H9 (cell line): Measurements from ENCODE around the gene RGS2. TPM values are rescaled to one million over a fixed set of nuclear protein-coding genes. Genes with fewer than 3 reads are reported as not detected.
A peak's percentile ranks its signal among the peaks of the same experiment; 100 is the strongest.

Source experiments
- DNase-seq: peaks from one replicate; pipeline ENCODE4 v3.0.0-alpha.2; 2017
- H2AFZ ChIP-seq: one replicate; pipeline ENCODE4 v1.6.1; 2013; ENCODE audit warnings: mild to moderate bottlenecking, low read length, control low read depth, moderate library complexity
- H2AK5ac ChIP-seq: 2 replicates; pipeline ENCODE4 v1.6.1; 2013; ENCODE audit warnings: low read length, control low read depth, mixed read lengths; ENCODE audit not compliant: insufficient read length
- H2BK120ac ChIP-seq: one replicate; pipeline ENCODE4 v1.6.1; 2013; ENCODE audit warnings: low read depth, mild to moderate bottlenecking, low read length, control low read depth, inconsistent platforms; ENCODE audit not compliant: poor library complexity, severe bottlenecking
- H2BK12ac ChIP-seq: 2 replicates; pipeline ENCODE4 v1.6.1; 2013; ENCODE audit warnings: low read length, control low read depth, mixed read lengths, low read depth; ENCODE audit not compliant: insufficient read length
- H2BK15ac ChIP-seq: 2 replicates; pipeline ENCODE4 v1.6.1; 2013; ENCODE audit warnings: low read depth, low read length, control low read depth
- H2BK20ac ChIP-seq: one replicate; pipeline ENCODE4 v1.6.1; 2013; ENCODE audit warnings: low read depth, mild to moderate bottlenecking, low read length, control low read depth, inconsistent platforms; ENCODE audit not compliant: poor library complexity, severe bottlenecking
- H2BK5ac ChIP-seq: 2 replicates; pipeline ENCODE4 v1.6.1; 2013; ENCODE audit warnings: low read length, control low read depth, mixed read lengths; ENCODE audit not compliant: insufficient read length
- H3K14ac ChIP-seq: 2 replicates; pipeline ENCODE4 v1.6.1; 2013; ENCODE audit warnings: low read length, control low read depth; ENCODE audit not compliant: insufficient read depth
- H3K18ac ChIP-seq: 2 replicates; pipeline ENCODE4 v1.6.1; 2013; ENCODE audit warnings: low read depth, mild to moderate bottlenecking, mixed read lengths, low read length, control low read depth; ENCODE audit not compliant: insufficient read length
- H3K23ac ChIP-seq: 2 replicates; pipeline ENCODE4 v1.6.1; 2013; ENCODE audit warnings: low read length, control low read depth, mixed read lengths, low read depth; ENCODE audit not compliant: insufficient read length
- H3K23me2 ChIP-seq: 2 replicates; pipeline ENCODE4 v1.6.1; 2013; ENCODE audit warnings: low read depth, mild to moderate bottlenecking, mixed read lengths, low read length, control low read depth; ENCODE audit not compliant: insufficient read length, poor library complexity, severe bottlenecking
- H3K27ac ChIP-seq: 2 replicates; pipeline ENCODE4 v1.5.1; 2013; ENCODE audit warnings: low read length, control low read depth, mixed read lengths, low read depth; ENCODE audit not compliant: insufficient read length
- H3K27me3 ChIP-seq: 2 replicates; pipeline ENCODE4 v1.6.1; 2013; ENCODE audit warnings: low read length, control low read depth, inconsistent platforms; ENCODE audit not compliant: insufficient read depth
- H3K4ac ChIP-seq: 2 replicates; pipeline ENCODE4 v1.6.1; 2013; ENCODE audit warnings: low read depth, mild to moderate bottlenecking, control low read depth, inconsistent platforms, low read length, moderate library complexity
- H3K4me1 ChIP-seq: 2 replicates; pipeline ENCODE4 v1.6.1; 2013; ENCODE audit warnings: low read length, control low read depth, inconsistent platforms; ENCODE audit not compliant: insufficient read depth
- H3K4me2 ChIP-seq: 2 replicates; pipeline ENCODE4 v1.6.1; 2013; ENCODE audit warnings: low read length, control low read depth, mixed read lengths; ENCODE audit not compliant: insufficient read length, insufficient read depth
- H3K56ac ChIP-seq: 2 replicates; pipeline ENCODE4 v1.6.1; 2013; ENCODE audit warnings: low read depth, mild to moderate bottlenecking, mixed read lengths, low read length, control low read depth; ENCODE audit not compliant: insufficient read length
- H3K79me1 ChIP-seq: 2 replicates; pipeline ENCODE4 v1.6.1; 2013; ENCODE audit warnings: low read depth, mild to moderate bottlenecking, moderate library complexity, low read length, control low read depth, inconsistent platforms; ENCODE audit not compliant: insufficient read depth, poor library complexity, severe bottlenecking
- H3K79me2 ChIP-seq: 2 replicates; pipeline ENCODE4 v1.6.1; 2013; ENCODE audit warnings: low read length, control low read depth, inconsistent platforms; ENCODE audit not compliant: insufficient read depth
- H3K9ac ChIP-seq: 2 replicates; pipeline ENCODE4 v1.6.1; 2013; ENCODE audit warnings: low read length, control low read depth, mixed read lengths; ENCODE audit not compliant: insufficient read length; ENCODE audit errors: extremely low read depth
- H3K9me3 ChIP-seq: one replicate; pipeline ENCODE4 v1.6.1; 2013; ENCODE audit warnings: low read depth, low read length, inconsistent platforms; ENCODE audit not compliant: control insufficient read depth
- H3T11ph ChIP-seq: one replicate; pipeline ENCODE4 v1.6.1; 2013; ENCODE audit warnings: mild to moderate bottlenecking, low read length, control low read depth, inconsistent platforms
- H4K20me1 ChIP-seq: one replicate; pipeline ENCODE4 v1.6.1; 2013; ENCODE audit not compliant: control insufficient read depth, insufficient read length, insufficient read depth
- H4K5ac ChIP-seq: 2 replicates; pipeline ENCODE4 v1.6.1; 2013; ENCODE audit warnings: low read depth, mild to moderate bottlenecking, mixed read lengths, low read length, control low read depth; ENCODE audit not compliant: insufficient read length
- H4K8ac ChIP-seq: replicated peaks from 2 replicates; pipeline ENCODE4 v1.6.1; 2013; ENCODE audit warnings: low read length, control low read depth, mixed read lengths, low read depth; ENCODE audit not compliant: insufficient read length
- H4K91ac ChIP-seq: 2 replicates; pipeline ENCODE4 v1.6.1; 2013; ENCODE audit warnings: low read depth, mild to moderate bottlenecking, moderate library complexity, mixed read lengths, low read length, control low read depth; ENCODE audit not compliant: insufficient read length
- H3K27ac Mint-ChIP-seq, 3 experiments: 2 replicates in 2 of 3; 3 replicates in 1 of 3; pipeline ENCODE4 v1.8.0; 2020 to 2021; ENCODE audit warnings: mixed read lengths in 3 of 3, mild to moderate bottlenecking in 1 of 3, moderate library complexity in 1 of 3
- H3K27me3 Mint-ChIP-seq: 2 replicates; pipeline ENCODE4 v1.8.0; 2021; ENCODE audit warnings: low read depth, mild to moderate bottlenecking, moderate library complexity, mixed read lengths
- H3K36me3 Mint-ChIP-seq, 3 experiments: 2 replicates in 2 of 3; 3 replicates in 1 of 3; pipeline ENCODE4 v1.8.0; 2020 to 2021; ENCODE audit warnings: low read depth in 3 of 3, mixed read lengths in 3 of 3; ENCODE audit not compliant: insufficient read depth in 1 of 3
- H3K4me1 Mint-ChIP-seq, 2 experiments: 2 replicates each; pipeline ENCODE4 v1.8.0; 2020; ENCODE audit warnings: mixed read lengths in 2 of 2
- H3K4me3 Mint-ChIP-seq, 2 experiments: 2 replicates in 1 of 2; 3 replicates in 1 of 2; pipeline ENCODE4 v1.8.0; 2020 to 2021; ENCODE audit warnings: mild to moderate bottlenecking in 2 of 2, mixed read lengths in 2 of 2, moderate library complexity in 1 of 2
- H3K9me3 Mint-ChIP-seq, 2 experiments: 2 replicates in 1 of 2; 3 replicates in 1 of 2; pipeline ENCODE4 v1.8.0; 2020; ENCODE audit warnings: mild to moderate bottlenecking in 2 of 2, mixed read lengths in 2 of 2, moderate library complexity in 1 of 2
- WGBS: extraction: QIAGEN DNeasy Blood & Tissue Kit; methylation state at CpG from one replicate; pipeline ENCODE4 v1.1.7; 2013; ENCODE audit warnings: missing lambda C conversion rate, low lambda C conversion rate, mixed read lengths; ENCODE audit not compliant: insufficient read length; ENCODE audit errors: extremely low coverage; 5-methylcytosine and 5-hydroxymethylcytosine counted together
- total RNA-seq: library from RNA; stranded (reverse); gene quantifications from 2 replicates; pipeline ENCODE4 v1.2.1, GENCODE V29; 2021
- TF ChIP-seq, protein P1 (sequence below): fragments of 200-600 bp; sonication (generic); conservative IDR thresholded peaks from 3 replicates; pipeline ENCODE4 v1.8.0; 2021; ENCODE audit warnings: antibody characterized with exemption, mild to moderate bottlenecking

RGS2 gene
- total RNA-seq, 1 experiment from 2014 or later, result 13.9 TPM

- Histone ChIP-seq H3K23me2 (no peaks in the 10 kb centered on the region), H2BK15ac (no peak overlapping the region), H3K4me1 (no peaks in the 10 kb centered on the region; the same call in 1 of the 2 replicates), H3K23ac (no peak overlapping the region), H3K27ac (no peak overlapping the region), H4K8ac (no peak overlapping the region), H2AFZ (no peak overlapping the region), H3T11ph (no peak overlapping the region), H2AK5ac (no peak overlapping the region), H4K20me1 (no peaks in the 10 kb centered on the region), H3K27me3 (no peaks in the 10 kb centered on the region), H3K79me2 (no peaks in the 10 kb centered on the region), H3K9me3 (no peaks in the 10 kb centered on the region), H3K4me2 (no peak overlapping the region), H4K91ac (no peak overlapping the region), H3K9ac (no peak overlapping the region), H2BK12ac (no peak overlapping the region), H3K14ac (no peak overlapping the region), H4K5ac (no peak overlapping the region), H2BK5ac (no peak overlapping the region), H3K79me1 (no peaks in the 10 kb centered on the region), H3K56ac (no peak overlapping the region), H3K4ac (no peak overlapping the region), H2BK20ac (no peak overlapping the region), H2BK120ac (no peak overlapping the region), H3K18ac (no peak overlapping the region)
- peaks cover 22 to 25% of the 10 kb centered on the region in 2 experiments for H3K4me1 Mint-ChIP-seq
- H3K4me3 Mint-ChIP-seq, result no peak overlapping the region; a peak in 1 of 5 replicates
- DNase-seq, result no peak
- TF ChIP-seq, protein P1, sequence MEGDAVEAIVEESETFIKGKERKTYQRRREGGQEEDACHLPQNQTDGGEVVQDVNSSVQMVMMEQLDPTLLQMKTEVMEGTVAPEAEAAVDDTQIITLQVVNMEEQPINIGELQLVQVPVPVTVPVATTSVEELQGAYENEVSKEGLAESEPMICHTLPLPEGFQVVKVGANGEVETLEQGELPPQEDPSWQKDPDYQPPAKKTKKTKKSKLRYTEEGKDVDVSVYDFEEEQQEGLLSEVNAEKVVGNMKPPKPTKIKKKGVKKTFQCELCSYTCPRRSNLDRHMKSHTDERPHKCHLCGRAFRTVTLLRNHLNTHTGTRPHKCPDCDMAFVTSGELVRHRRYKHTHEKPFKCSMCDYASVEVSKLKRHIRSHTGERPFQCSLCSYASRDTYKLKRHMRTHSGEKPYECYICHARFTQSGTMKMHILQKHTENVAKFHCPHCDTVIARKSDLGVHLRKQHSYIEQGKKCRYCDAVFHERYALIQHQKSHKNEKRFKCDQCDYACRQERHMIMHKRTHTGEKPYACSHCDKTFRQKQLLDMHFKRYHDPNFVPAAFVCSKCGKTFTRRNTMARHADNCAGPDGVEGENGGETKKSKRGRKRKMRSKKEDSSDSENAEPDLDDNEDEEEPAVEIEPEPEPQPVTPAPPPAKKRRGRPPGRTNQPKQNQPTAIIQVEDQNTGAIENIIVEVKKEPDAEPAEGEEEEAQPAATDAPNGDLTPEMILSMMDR, result no peak
- no peaks in the 10 kb centered on the region for H3K27me3 Mint-ChIP-seq
- H3K27ac Mint-ChIP-seq, result peak overlapping the region in 2 of 3 experiments; percentile 13 to 86; a peak in 3 of 7 replicates
- no peaks in the 10 kb centered on the region; a peak in 3 of 5 replicates for H3K9me3 Mint-ChIP-seq
- WGBS, result no CpG with 5 or more reads among the region's 1 CpG
- H3K36me3 Mint-ChIP-seq, result no peaks in the 10 kb centered on the region
These were observed 12.8 kb upstream of the RGS2 start for GRCh38 chr1:192795916-192796618.
